NCI-H524 (cell line): ENCODE measurements around the gene SHISA7.

Experiments
- DNase-seq, 2 experiments: peaks; one replicate each; lab custom pipeline; 2025; lab: John Stamatoyannopoulos, UW

SHISA7 gene

DNA sequence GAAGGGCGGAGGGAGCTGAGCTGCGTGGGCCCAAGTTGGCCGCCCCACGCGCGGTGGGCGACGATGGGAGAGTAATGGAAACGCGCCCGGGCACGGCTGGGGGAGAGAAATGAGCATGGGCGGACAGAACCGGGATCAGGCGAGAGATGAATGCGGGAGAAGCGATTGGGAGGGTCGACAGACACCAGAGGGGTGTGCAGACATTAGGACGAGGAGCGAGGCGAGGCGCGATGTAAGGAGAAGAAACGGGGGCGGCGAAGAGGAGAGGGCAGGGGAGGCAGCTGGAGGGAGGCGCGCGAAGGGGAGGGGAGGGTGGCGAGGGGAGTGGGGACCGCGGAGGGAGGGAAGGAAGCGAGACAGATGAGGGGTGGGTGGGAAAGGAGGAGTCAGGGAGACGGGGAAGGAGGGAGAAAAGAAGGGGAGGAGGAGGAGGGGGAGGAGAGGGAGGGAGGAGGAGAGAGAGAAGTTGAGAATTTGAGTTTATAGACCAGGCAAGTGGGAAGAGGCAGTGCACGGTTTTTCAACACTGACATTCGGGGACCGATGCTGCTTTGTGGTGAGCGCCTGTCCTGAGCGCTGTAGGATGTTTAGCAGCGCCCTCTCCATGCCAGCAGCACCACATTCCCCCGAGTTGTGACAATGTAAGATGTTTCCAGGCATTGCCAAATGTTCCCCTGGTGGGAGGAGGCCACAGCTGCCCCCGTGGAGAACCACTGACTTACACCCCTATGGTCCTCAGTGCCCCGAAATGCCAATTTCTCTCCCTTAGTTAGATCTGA lies at the start of gene SHISA7:
SHISA7 (minus strand) TSS at position 256 of the 779 bp plus-strand sequence. CDS start 437 bp downstream, outside the sequence.
- DNase-seq = peak in 1 of 2 experiments; percentile 59

- DNase-seq = no peak
Observed at GRCh38 chr19:55492362-55492944, 49.4 kb upstream of the SHISA7 start.

- DNase-seq = no peak
Observed at GRCh38 chr19:55491546-55492360, 48.7 kb upstream of the SHISA7 start.

DNA sequence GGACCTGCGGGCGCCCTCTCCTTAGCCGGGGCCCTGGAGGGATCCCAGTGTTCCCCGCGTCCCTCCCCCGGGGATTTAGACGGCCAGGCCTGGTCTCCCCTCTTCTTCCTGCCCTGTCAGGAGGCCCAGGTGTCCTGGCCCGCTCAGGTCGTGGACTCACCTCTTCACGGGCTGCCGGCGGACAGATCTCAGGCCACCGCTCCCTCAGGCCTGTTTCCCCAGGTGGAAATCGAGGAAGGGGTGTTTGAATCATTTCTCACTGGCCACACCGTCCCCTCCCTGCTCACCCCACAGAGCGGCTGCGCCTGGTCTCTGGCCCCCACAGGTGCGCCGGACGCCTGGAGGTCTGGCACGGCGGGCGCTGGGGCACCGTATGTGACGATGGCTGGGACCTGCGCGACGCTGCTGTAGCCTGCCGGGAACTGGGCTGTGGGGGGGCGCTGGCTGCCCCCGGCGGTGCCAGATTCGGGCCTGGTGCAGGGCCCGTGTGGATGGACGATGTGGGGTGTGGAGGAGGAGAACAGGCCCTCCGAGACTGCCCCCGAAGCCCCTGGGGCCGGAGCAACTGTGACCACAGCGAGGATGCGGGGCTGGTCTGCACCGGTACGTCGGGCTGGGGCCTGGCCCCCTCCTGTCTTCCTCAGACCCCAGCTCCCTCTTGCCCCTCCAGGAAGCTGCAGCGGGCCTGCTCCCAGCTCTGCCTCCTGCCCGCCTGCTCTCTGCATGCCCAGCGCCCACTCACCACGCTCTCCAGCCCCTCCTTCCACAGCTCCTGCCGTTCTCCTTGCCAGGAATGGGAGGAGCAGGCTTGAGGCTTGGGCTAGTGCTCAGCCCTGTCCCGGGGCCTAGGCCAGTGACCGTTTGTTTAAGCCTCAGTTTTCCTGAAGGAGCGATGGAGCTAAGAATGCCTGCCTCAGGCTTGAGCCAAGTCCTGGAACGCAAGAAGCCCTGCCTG lies 47.7 kb upstream of the SHISA7 start:
- DNase-seq = no peak

DNA sequence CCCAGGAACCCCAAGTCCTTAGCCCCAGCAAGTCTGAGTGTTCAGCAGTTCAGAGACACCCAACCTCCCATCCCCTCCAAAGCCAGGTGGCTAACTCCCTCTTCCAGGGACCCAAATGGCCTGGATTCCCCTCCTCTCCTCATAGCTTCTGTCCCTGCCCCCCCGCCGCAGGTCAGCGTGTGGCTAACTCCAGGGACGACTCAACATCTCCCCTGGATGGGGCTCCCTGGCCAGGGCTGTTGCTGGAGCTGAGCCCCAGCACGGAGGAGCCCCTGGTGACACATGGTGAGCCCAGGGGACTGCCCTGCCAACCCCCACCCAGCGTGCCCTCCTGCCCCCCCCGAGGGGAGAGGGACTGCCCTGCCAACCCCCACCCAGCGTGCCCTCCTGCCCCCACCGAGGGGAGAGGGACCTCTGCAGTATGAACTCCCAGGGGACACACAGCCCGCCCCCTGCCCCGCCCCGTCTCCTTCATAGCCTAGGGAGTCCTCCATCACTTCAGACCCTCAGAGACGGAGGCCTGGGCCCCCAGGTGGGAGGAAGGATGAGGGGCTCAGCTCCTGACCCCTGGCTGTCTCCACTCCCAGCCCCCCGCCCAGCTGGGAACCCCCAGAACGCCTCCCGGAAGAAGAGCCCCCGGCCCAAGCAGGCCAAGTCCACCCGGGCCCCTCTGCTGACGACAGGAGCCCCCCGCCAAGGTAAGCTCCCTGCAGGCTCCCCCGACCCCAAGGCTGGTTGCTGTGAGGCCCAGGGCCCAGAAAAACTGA lies 46.8 kb upstream of the SHISA7 start:
- DNase-seq = no peak

- no peak for DNase-seq
Observed at GRCh38 chr19:55488986-55489710, 46.0 kb upstream of the SHISA7 start.

GRCh38 chr19:55487924-55488687 lies 45.0 kb upstream of the SHISA7 start, which contains the start of gene SSC5D:
Gene SSC5D, plus strand, starts transcription at chr19:55488436. Its CDS starts 154 bp downstream, at chr19:55488590.
- no peak for DNase-seq

GRCh38 chr19:55486971-55487923 lies 44.1 kb upstream of the SHISA7 start:
- no peak for DNase-seq

- DNase-seq = no peak
Observed at GRCh38 chr19:55486043-55486970, 43.2 kb upstream of the SHISA7 start.

- peak; percentile 22 to 66 for DNase-seq
Observed at GRCh38 chr19:55485439-55486011, 42.4 kb upstream of the SHISA7 start.

DNA sequence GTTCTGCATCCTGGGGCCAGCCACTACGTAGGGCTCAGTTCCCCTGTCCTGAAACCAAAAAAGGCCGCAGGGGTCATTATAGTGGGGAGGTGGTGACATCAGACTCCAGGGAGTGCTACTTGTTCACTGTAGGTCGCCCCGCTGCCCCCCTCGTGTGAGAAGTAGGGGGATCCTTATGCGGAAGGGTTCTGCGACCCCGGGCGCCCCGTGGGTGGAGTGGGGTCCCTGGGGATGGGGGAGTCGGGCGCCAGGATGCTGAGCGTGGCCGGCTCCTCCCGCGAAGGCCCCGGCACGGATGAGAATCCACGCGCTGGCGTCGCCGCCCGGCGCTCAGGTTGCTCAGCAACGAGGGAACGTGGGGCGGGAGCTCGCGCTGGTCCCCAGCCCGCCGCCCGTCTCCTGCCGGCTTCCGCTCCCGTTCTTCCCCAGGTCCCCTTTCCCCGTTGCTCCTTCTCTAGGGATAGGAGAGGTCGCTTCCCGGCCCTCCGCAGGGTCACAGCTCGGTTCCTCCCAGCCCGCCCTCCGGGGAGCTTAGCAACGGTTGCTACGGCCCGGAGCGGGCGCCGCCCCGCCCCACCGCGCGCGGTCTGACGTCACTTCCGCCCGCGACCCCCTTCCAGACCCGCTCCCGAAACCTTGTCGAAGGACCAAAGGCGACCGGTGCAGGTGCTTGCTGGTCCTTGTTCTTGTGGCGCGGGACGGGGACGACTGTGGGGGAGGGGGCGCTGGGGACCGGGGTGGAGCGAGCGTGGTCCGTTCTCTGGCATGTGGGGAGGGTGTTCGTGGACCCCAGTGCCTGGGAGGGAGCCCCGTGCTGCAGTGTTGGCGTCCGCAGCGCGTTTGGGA lies 41.7 kb upstream of the SHISA7 start, which contains the start of gene NAT14:
NAT14 (plus strand) TSS at position 596 of the 846 bp plus-strand sequence. CDS start 521 bp downstream, outside the sequence.
- DNase-seq = peak; percentile 47 to 79

DNA sequence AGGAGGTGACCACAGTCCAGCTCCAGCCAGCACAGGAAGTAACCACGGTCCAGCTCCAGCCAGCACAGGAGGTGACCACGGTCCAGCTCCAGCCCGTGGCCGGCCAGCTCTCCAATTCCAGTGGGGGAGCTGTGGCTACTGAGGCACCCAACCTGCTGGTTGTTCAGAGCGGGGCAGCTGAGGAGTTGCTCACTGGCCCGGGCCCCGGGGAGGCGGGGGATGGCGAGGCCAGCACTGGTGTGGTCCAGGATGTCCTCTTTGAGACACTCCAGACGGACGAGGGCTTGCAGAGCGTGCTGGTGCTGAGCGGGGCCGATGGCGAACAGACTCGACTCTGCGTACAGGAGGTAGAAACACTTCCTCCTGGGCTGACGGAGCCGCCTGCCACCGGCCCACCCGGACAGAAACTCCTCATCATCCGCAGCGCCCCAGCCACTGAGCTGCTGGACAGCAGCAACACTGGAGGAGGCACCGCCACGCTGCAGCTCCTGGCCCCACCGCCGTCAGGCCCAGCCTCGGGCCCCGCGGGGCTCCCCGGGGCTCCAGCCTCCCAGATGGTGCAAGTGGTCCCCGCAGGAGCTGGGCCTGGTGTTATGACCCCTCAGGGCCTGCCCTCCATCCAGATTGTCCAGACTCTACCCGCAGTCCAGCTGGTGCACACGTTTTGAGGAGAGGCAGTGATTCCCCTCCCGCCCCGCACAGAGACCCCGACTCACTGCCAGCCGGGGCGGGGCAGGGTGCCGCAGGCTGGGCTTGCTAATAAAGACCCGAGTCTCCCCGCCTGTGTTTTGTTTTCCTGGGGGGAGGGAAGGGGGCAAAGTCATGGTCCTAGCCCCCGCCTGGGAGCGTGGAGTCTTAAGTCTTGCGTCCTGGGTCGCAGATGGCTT lies 40.8 kb upstream of the SHISA7 start:
- DNase-seq = no peak

DNA sequence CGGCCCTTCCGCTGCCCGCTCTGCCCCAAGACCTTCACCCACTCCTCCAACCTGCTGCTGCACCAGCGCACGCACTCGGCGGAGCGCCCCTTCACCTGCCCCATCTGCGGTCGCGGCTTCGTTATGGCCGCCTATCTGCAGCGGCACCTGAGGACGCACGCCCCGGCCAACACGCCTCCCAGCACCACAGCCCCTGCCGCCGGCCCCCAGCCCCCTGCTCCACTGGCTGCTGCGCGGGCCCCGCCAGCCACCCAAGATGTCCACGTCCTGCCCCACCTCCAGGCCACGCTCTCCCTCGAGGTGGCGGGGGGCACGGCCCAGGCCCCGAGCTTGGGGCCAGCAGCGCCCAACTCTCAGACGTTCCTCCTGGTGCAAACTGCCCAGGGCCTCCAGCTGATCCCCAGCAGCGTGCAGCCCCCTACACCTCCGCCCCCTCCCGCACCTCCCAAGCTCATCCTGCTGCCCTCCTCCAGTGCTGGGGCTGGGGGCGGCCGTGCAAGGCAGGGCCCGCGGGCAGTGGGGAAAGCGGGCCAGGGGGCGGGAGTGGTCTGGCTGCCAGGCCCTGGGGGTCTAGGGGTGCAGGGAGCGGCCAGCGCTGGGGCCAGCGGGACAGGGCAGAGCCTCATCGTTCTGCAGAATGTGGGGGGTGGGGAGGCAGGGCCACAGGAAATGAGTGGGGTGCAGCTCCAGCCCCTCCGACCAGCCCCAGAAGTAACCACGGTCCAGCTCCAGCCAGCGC lies 40.0 kb upstream of the SHISA7 start:
- DNase-seq = no peak
